A549 (cell line): ENCODE measurements around the gene ADSS1. TPM values are rescaled to one million over a fixed set of nuclear protein-coding genes. Genes with fewer than 3 reads are reported as not detected.

Experiments used
- ATAC-seq, 2 experiments: fragments of 200-7000 bp in 1 of 2; fragments of >200 bp in 1 of 2; cut with Nextera tagmentation in 1 of 2; cut with Tn5 transposase in 1 of 2; 3 replicates each; pipeline versions ENCODE4 v1.8.0 to v1.9.1; 2018 to 2020; ENCODE audit warnings: mild to moderate bottlenecking in 1 of 2, moderate library complexity in 1 of 2
- CTCF ChIA-PET: fragments of 300-600 bp; sonication (Branson Sonifier 250); formaldehyde crosslinking; extraction: SDS; loops from one replicate; lab custom pipeline; 2021; ENCODE audit warnings: antibody characterized with exemption, inconsistent platforms; lab: Yijun Ruan, JAX
- POLR2A ChIA-PET: fragments of 350-600 bp; formaldehyde crosslinking; extraction: SDS; loops from one replicate; lab custom pipeline; 2021; ENCODE audit warnings: antibody characterized with exemption, inconsistent platforms; lab: Yijun Ruan, JAX
- DNase-seq, 2 experiments: peaks; one replicate each; pipeline versions ENCODE4 v3.0.0 to v3.0.0-alpha.2; 2011 to 2016; ENCODE audit warnings: low read depth in 1 of 2, low spot score in 1 of 2
- FAIRE-seq: peaks from 2 replicates; lab custom pipeline; 2011; peaks lifted over from hg19 to GRCh38; lab: Jason Lieb, UNC
- H3K27ac ChIP-seq, 2 experiments: fragments of >200 bp; sonication (Bioruptor Twin); formaldehyde crosslinking; 3 replicates each; pipeline ENCODE4 v1.5.1; 2016 to 2017
- H3K4me1 ChIP-seq: fragments of >200 bp; sonication (Bioruptor Twin); formaldehyde crosslinking; 3 replicates; pipeline ENCODE4 v1.6.1; 2016
- H3K4me2 ChIP-seq: fragments of >200 bp; sonication (Bioruptor Twin); formaldehyde crosslinking; 3 replicates; pipeline ENCODE4 v1.6.1; 2016
- H3K4me3 ChIP-seq: fragments of >200 bp; sonication (Bioruptor Twin); formaldehyde crosslinking; 3 replicates; pipeline ENCODE4 v1.5.1; 2016
- H3K9me3 ChIP-seq: fragments of >200 bp; sonication (Bioruptor Twin); formaldehyde crosslinking; 3 replicates; pipeline ENCODE4 v1.6.1; 2016
- CEBPB ChIP-seq, 2 experiments: fragments of >200 bp in 1 of 2; sonication (Bioruptor Twin) in 1 of 2; formaldehyde crosslinking in 1 of 2; IDR thresholded peaks; 2 replicates each; pipeline ENCODE4 v1.6.1; 2012 to 2016
- CHD4 ChIP-seq: fragments of 200-600 bp; sonication (generic); IDR thresholded peaks from 2 replicates; pipeline ENCODE4 v1.6.1; 2016; ENCODE audit warnings: antibody characterized with exemption, mild to moderate bottlenecking, borderline replicate concordance
- EHMT2 ChIP-seq: fragments of 200-600 bp; sonication (generic); IDR thresholded peaks from 2 replicates; pipeline ENCODE4 v1.6.1; 2016; ENCODE audit warnings: antibody characterized with exemption, low read depth, mild to moderate bottlenecking, moderate library complexity
- ESRRA ChIP-seq: fragments of 150-350 bp; IDR thresholded peaks from 2 replicates; pipeline ENCODE4 v1.6.1; 2014; ENCODE audit warnings: mild to moderate bottlenecking, low read length, borderline replicate concordance
- HOXA7 ChIP-seq: fragments of 250-450 bp; sonication (Bioruptor Pico); IDR thresholded peaks from 2 replicates; pipeline ENCODE4 v1.5.0; 2020; ENCODE audit warnings: mild to moderate bottlenecking, moderate library complexity
- HOXB13 ChIP-seq: fragments of 250-450 bp; sonication (Bioruptor Pico); IDR thresholded peaks from 2 replicates; pipeline ENCODE4 v1.5.0; 2020; ENCODE audit warnings: low read depth, mild to moderate bottlenecking, moderate library complexity
- JUN ChIP-seq, 2 experiments: fragments of >200 bp; sonication (Bioruptor Twin); formaldehyde crosslinking; IDR thresholded peaks; 2 replicates in 1 of 2; 3 replicates in 1 of 2; pipeline ENCODE4 v1.6.1; 2016 to 2017
- JUNB ChIP-seq: fragments of >200 bp; sonication (Bioruptor Twin); formaldehyde crosslinking; IDR thresholded peaks from 2 replicates; pipeline ENCODE4 v1.6.1; 2016
- KDM1A ChIP-seq: fragments of 200-600 bp; sonication (generic); IDR thresholded peaks from 2 replicates; pipeline ENCODE4 v1.6.1; 2016; ENCODE audit warnings: low read depth, mild to moderate bottlenecking
- MAFK ChIP-seq: fragments of 450-650 bp; IDR thresholded peaks from 2 replicates; pipeline ENCODE4 v1.6.1; 2014; ENCODE audit not compliant: partially characterized antibody
- MAZ ChIP-seq: fragments of 150-350 bp; IDR thresholded peaks from 2 replicates; pipeline ENCODE4 v1.6.1; 2014; ENCODE audit warnings: antibody characterized with exemption, low read depth, low read length, borderline replicate concordance
- POLR2A ChIP-seq: IDR thresholded peaks from 2 replicates; pipeline ENCODE4 v1.6.1; 2012; ENCODE audit warnings: mild to moderate bottlenecking, low read length
- POLR2AphosphoS2 ChIP-seq: conservative IDR thresholded peaks from 2 replicates; pipeline ENCODE4 v1.6.1; 2012; ENCODE audit warnings: low read length, improper control_type of control experiment, inconsistent platforms
- RAD21 ChIP-seq, 2 experiments: fragments of >200 bp in 1 of 2; sonication (Bioruptor Twin) in 1 of 2; formaldehyde crosslinking in 1 of 2; IDR thresholded peaks in 1 of 2; conservative IDR thresholded peaks in 1 of 2; 2 replicates in 1 of 2; 3 replicates in 1 of 2; pipeline ENCODE4 v1.6.1; 2012 to 2018; ENCODE audit warnings: inconsistent platforms in 1 of 2
- RARB ChIP-seq: fragments of 250-450 bp; sonication (Bioruptor Pico); IDR thresholded peaks from 2 replicates; pipeline ENCODE4 v1.8.0; 2021; ENCODE audit warnings: mild to moderate bottlenecking, moderate library complexity
- TFCP2L1 ChIP-seq: fragments of 250-450 bp; sonication (Bioruptor Pico); IDR thresholded peaks from 2 replicates; pipeline ENCODE4 v1.5.0; 2021; ENCODE audit warnings: mild to moderate bottlenecking
- TP53 ChIP-seq: fragments of 250-450 bp; sonication (Bioruptor Pico); IDR thresholded peaks from 2 replicates; pipeline ENCODE4 v1.5.0; 2021; ENCODE audit warnings: mild to moderate bottlenecking, moderate library complexity
- ZC3H11A ChIP-seq: fragments of 450-650 bp; IDR thresholded peaks from 2 replicates; pipeline ENCODE4 v1.6.1; 2014; ENCODE audit warnings: antibody characterized with exemption, mild to moderate bottlenecking
- ZFP36 ChIP-seq: fragments of 450-650 bp; IDR thresholded peaks from 2 replicates; pipeline ENCODE4 v1.6.1; 2014; ENCODE audit warnings: borderline replicate concordance; ENCODE audit not compliant: partially characterized antibody
- ZNF302 ChIP-seq: fragments of 250-450 bp; sonication (Bioruptor Pico); IDR thresholded peaks from 2 replicates; pipeline ENCODE4 v1.9.0; 2021; ENCODE audit warnings: inconsistent platforms, mild to moderate bottlenecking, moderate library complexity
- WGBS: methylation state at CpG from one replicate; pipeline ENCODE4 v1.1.6; 2017; ENCODE audit errors: missing lambda C conversion rate; 5-methylcytosine and 5-hydroxymethylcytosine counted together
- polyA plus RNA-seq, 4 experiments: library from polyadenylated mRNA; depleted of rRNA in 3 of 4; stranded (reverse); fragments of >200 nt; fragmentation: RNase III in 1 of 4; extraction: RNeasy Plus Mini Kit Qiagen cat#74134 plus additional on column Dnase treatment in 1 of 4; gene quantifications; 2 replicates in 3 of 4; 3 replicates in 1 of 4; pipeline ENCODE4 v1.2.3, GENCODE V29; 2011 to 2017
- TF ChIP-seq, protein P1 (sequence below): fragments of 150-350 bp; IDR thresholded peaks from 2 replicates; pipeline ENCODE4 v1.6.1; 2014; ENCODE audit warnings: low read depth, mild to moderate bottlenecking, low read length
- TF ChIP-seq, protein P2 (sequence below): fragments of 250-450 bp; sonication (Bioruptor Pico); IDR thresholded peaks from 2 replicates; pipeline ENCODE4 v1.5.0; 2020; ENCODE audit warnings: low read depth, mild to moderate bottlenecking, moderate library complexity
- TF ChIP-seq, protein P3 (sequence below): IDR thresholded peaks from 2 replicates; pipeline ENCODE4 v1.6.1; 2012; ENCODE audit warnings: low read depth, borderline replicate concordance
- TF ChIP-seq, protein P4 (sequence below): fragments of 200-600 bp; sonication (generic); IDR thresholded peaks from 2 replicates; pipeline ENCODE4 v1.6.1; 2016; ENCODE audit warnings: antibody characterized with exemption, mild to moderate bottlenecking, moderate library complexity
- TF ChIP-seq, protein P5 (sequence below): fragments of 450-650 bp; IDR thresholded peaks from 2 replicates; pipeline ENCODE4 v1.6.1; 2014; ENCODE audit warnings: antibody characterized with exemption
- TF ChIP-seq, protein P6 (sequence below): IDR thresholded peaks from 2 replicates; pipeline ENCODE4 v1.6.1; 2012
- TF ChIP-seq, protein P7 (sequence below): IDR thresholded peaks from 2 replicates; pipeline ENCODE4 v1.6.1; 2012

The ADSS1 gene
- polyA plus RNA-seq, 2 of the 4 experiments (the other 2 are of a cell fraction), result 6.2 to 10.1 TPM

DNA sequence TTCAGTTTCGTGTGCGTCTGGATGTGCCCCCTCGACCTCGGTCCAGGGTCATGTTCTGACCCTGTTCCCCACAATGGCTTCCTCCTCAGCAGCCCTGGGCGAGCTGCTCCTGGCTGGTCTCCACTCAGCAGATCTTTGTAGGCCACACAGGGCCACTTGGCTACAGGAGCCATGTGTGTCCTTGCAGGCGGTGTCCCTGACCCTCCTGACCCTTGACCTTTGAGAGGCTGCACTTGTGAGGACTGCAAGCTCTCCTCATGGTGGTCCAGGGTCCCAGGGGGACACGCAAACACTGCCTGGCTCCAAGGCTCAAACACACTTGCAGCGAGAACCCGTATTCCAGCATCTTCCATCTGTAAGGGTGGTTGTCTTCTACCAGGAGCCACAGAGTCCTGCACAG, 21.4 kb downstream of the ADSS1 start:
- 91% methylated on average over 8 of the region's 9 CpGs for WGBS
- TF ChIP-seq, protein P1, sequence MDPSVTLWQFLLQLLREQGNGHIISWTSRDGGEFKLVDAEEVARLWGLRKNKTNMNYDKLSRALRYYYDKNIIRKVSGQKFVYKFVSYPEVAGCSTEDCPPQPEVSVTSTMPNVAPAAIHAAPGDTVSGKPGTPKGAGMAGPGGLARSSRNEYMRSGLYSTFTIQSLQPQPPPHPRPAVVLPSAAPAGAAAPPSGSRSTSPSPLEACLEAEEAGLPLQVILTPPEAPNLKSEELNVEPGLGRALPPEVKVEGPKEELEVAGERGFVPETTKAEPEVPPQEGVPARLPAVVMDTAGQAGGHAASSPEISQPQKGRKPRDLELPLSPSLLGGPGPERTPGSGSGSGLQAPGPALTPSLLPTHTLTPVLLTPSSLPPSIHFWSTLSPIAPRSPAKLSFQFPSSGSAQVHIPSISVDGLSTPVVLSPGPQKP, result no peak
- TF ChIP-seq JUNB (no peak), EHMT2 (no peak), RAD21 (conservative IDR thresholded peaks at IDR 0.05 in 1 of 2, IDR thresholded peaks at IDR 0.05 in 1 of 2) (no peak), TP53 (CRISPR knock-in tag) (no peak), MAZ (no peak), ESRRA (no peak), ZC3H11A (no peak), RARB (CRISPR knock-in tag) (no peak), POLR2A (no peak), MAFK (no peak), KDM1A (no peak), TFCP2L1 (no peak), HOXA7 (CRISPR knock-in tag) (no peak), CEBPB (IDR thresholded peaks at IDR 0.05) (no peak)
- TF ChIP-seq, protein P2, sequence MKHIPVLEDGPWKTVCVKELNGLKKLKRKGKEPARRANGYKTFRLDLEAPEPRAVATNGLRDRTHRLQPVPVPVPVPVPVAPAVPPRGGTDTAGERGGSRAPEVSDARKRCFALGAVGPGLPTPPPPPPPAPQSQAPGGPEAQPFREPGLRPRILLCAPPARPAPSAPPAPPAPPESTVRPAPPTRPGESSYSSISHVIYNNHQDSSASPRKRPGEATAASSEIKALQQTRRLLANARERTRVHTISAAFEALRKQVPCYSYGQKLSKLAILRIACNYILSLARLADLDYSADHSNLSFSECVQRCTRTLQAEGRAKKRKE, result no peak
- TF ChIP-seq, protein P3, sequence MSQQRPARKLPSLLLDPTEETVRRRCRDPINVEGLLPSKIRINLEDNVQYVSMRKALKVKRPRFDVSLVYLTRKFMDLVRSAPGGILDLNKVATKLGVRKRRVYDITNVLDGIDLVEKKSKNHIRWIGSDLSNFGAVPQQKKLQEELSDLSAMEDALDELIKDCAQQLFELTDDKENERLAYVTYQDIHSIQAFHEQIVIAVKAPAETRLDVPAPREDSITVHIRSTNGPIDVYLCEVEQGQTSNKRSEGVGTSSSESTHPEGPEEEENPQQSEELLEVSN, result no peak
- TF ChIP-seq, protein P4, sequence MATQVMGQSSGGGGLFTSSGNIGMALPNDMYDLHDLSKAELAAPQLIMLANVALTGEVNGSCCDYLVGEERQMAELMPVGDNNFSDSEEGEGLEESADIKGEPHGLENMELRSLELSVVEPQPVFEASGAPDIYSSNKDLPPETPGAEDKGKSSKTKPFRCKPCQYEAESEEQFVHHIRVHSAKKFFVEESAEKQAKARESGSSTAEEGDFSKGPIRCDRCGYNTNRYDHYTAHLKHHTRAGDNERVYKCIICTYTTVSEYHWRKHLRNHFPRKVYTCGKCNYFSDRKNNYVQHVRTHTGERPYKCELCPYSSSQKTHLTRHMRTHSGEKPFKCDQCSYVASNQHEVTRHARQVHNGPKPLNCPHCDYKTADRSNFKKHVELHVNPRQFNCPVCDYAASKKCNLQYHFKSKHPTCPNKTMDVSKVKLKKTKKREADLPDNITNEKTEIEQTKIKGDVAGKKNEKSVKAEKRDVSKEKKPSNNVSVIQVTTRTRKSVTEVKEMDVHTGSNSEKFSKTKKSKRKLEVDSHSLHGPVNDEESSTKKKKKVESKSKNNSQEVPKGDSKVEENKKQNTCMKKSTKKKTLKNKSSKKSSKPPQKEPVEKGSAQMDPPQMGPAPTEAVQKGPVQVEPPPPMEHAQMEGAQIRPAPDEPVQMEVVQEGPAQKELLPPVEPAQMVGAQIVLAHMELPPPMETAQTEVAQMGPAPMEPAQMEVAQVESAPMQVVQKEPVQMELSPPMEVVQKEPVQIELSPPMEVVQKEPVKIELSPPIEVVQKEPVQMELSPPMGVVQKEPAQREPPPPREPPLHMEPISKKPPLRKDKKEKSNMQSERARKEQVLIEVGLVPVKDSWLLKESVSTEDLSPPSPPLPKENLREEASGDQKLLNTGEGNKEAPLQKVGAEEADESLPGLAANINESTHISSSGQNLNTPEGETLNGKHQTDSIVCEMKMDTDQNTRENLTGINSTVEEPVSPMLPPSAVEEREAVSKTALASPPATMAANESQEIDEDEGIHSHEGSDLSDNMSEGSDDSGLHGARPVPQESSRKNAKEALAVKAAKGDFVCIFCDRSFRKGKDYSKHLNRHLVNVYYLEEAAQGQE, result no peak
- TF ChIP-seq, protein P5, sequence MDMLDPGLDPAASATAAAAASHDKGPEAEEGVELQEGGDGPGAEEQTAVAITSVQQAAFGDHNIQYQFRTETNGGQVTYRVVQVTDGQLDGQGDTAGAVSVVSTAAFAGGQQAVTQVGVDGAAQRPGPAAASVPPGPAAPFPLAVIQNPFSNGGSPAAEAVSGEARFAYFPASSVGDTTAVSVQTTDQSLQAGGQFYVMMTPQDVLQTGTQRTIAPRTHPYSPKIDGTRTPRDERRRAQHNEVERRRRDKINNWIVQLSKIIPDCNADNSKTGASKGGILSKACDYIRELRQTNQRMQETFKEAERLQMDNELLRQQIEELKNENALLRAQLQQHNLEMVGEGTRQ, result no peak
- Histone ChIP-seq H3K4me3 (no peak overlapping the region), H3K4me2 (no peak overlapping the region), H3K27ac (no peak overlapping the region), H3K9me3 (no peaks in the 10 kb centered on the region), H3K4me1 (peaks cover 14% of the 10 kb centered on the region)
- DNase-seq, result no peak
- CTCF ChIA-PET, result interaction anchor here (1.2 to 2.2 kb wide), 5 partner anchors 9 to 37 kb away, joined by 4 to 9 read pairs (median 6); partner anchors contain the start of gene ADSS1
- ATAC-seq, result no peak
- POLR2A ChIA-PET, result no interaction called here
- no peak for FAIRE-seq

DNA sequence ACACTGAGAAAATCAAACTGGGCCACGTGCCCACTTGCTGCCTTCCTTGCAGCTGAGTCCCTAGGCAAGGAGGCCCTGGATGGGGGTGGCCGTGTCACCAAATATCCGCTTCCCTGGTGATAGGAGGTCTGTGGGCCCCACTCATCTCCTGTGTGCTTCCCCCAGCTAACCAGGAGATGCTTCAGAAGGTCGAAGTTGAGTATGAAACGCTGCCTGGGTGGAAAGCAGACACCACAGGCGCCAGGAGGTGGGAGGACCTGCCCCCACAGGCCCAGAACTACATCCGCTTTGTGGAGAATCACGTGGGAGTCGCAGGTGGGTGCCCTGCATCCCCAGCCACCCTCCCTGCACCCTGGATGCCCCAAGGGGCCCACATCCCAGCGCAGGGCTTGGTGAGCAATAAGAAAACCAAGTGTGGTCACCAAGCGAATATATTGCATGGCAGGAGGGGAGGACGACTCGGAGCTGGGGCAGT, 22.1 kb downstream of the ADSS1 start:
- no peak overlapping the region for H3K4me2 ChIP-seq
- peaks cover 14% of the 10 kb centered on the region for H3K4me1 ChIP-seq
- POLR2A ChIA-PET, result no interaction called here
- CTCF ChIA-PET, result interaction anchor here (1.2 to 2.2 kb wide), 5 partner anchors 10 to 37 kb away, joined by 4 to 9 read pairs (median 6); partner anchors contain the start of gene ADSS1
- no peaks in the 10 kb centered on the region; the same call in 2 of the 3 replicates for H3K9me3 ChIP-seq
- FAIRE-seq (no peak), DNase-seq (no peak), ATAC-seq (no peak)
- WGBS, result 76% methylated on average over 12 of the region's 13 CpGs
- H3K27ac ChIP-seq, result no peak overlapping the region
- H3K4me3 ChIP-seq, result no peak overlapping the region
- TF ChIP-seq ZFP36 (no peak), HOXB13 (CRISPR knock-in tag) (no peak), CHD4 (no peak), POLR2AphosphoS2 (no peak), POLR2A (no peak), ZNF302 (CRISPR knock-in tag) (no peak), JUN (IDR thresholded peaks at IDR 0.05) (no peak), EHMT2 (no peak)
- TF ChIP-seq, protein P6, sequence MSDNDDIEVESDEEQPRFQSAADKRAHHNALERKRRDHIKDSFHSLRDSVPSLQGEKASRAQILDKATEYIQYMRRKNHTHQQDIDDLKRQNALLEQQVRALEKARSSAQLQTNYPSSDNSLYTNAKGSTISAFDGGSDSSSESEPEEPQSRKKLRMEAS, result no peak
- TF ChIP-seq, protein P5, result no peak
- TF ChIP-seq, protein P7, sequence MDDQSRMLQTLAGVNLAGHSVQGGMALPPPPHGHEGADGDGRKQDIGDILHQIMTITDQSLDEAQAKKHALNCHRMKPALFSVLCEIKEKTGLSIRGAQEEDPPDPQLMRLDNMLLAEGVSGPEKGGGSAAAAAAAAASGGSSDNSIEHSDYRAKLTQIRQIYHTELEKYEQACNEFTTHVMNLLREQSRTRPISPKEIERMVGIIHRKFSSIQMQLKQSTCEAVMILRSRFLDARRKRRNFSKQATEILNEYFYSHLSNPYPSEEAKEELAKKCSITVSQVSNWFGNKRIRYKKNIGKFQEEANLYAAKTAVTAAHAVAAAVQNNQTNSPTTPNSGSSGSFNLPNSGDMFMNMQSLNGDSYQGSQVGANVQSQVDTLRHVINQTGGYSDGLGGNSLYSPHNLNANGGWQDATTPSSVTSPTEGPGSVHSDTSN, result no peak
- TF ChIP-seq, protein P2, result no peak
